Mucosa of gallbladder (tissue), 1 donor: ENCODE measurements around the gene RPTOR. TPM values are rescaled to one million over a fixed set of nuclear protein-coding genes. Genes with fewer than 3 reads are reported as not detected.

ENCODE experiments used
- DNase-seq: peaks from one replicate; pipeline ENCODE4 v3.0.0-alpha.2; 2020; ENCODE audit warnings: low spot score
- total RNA-seq: library from RNA; stranded (reverse); gene quantifications from one replicate; pipeline ENCODE4 v1.2.1, GENCODE V29; 2021
- donor health status: DM: no; HTN: no; CAD: no.

Gene RPTOR
- total RNA-seq, 1 donor from 2014 or later, result 37.5 TPM

DNA sequence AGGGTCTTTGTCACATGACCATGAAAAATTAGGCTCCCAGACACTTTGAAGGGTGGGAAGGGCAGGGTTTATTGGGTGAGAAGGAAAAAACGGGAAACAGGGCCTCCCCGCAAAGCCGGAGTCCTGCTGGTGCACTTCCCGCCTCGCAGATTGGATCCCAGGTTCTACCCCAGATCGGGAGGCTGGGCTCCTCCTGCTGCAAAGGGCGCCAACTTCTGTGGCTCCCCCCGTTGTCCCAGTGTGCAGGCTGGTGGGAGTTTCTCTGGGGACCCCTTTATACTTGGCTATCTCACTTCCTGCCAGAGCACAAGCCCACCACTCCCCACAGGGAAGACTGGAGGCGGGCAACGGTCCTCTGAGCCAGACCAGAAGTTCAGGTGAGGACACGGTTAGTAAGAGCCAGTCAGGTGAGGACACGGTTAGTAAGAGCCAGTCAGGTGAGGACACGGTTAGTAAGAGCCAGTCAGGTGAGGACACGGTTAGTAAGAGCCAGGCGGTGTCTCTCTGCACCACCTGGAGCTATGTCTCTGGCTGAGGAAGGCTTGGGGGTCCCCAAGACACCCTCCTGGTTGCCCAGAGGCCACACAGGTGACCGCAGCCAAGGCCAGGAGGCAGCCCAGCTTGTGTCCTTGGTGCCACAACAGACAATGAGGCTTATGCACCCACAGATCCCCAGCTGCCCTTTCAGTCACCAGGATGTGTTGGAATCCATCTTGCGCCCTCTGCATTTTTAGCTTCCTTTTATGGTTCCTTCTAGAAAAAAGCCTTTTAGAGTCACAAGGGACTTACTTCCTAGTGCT lies 398.9 kb downstream of the RPTOR start:
- DNase-seq, result no peak

- DNase-seq, result no peak
These were observed 399.7 kb downstream of the RPTOR start for GRCh38 chr17:80944326-80944725.

- DNase-seq, result no peak
These were observed 401.1 kb downstream of the RPTOR start for GRCh38 chr17:80945736-80946135.

GRCh38 chr17:80946449-80946848 lies 401.8 kb downstream of the RPTOR start:
- DNase-seq, result no peak

DNA sequence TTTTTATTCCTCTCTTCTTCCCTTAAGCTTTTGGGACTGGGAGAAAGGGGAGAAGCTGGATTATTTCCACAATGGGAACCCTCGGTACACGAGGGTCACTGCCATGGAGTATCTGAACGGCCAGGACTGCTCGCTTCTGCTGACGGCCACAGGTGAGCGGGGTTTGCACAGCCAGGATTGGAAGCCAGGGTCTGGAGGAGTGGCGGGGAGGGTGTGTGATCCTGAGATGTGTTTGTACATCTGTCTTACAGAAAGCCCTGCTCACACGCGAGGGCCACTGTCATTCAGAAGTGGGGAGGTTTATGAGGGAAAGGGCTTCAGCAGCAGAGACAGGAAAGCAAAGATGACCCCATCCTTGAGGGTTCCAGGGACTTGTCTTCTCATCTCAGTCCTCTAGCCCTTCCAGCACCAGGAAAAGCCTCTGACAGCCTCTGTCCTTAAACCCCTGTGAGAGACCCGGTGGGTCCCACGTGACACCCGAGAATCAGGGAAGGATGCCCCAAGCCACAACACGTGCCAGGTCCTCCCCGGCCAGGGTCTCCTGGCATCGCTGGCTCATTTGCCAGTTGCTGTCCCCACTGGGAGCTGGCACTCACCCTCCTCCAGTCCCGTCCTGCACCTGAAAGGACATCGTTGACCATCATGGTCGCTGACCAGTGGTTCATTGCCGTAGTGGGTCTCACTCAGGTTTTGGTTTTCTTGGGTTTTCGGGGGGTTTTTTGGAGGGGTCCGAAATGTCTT lies 402.7 kb downstream of the RPTOR start:
- DNase-seq, result no peak

DNA sequence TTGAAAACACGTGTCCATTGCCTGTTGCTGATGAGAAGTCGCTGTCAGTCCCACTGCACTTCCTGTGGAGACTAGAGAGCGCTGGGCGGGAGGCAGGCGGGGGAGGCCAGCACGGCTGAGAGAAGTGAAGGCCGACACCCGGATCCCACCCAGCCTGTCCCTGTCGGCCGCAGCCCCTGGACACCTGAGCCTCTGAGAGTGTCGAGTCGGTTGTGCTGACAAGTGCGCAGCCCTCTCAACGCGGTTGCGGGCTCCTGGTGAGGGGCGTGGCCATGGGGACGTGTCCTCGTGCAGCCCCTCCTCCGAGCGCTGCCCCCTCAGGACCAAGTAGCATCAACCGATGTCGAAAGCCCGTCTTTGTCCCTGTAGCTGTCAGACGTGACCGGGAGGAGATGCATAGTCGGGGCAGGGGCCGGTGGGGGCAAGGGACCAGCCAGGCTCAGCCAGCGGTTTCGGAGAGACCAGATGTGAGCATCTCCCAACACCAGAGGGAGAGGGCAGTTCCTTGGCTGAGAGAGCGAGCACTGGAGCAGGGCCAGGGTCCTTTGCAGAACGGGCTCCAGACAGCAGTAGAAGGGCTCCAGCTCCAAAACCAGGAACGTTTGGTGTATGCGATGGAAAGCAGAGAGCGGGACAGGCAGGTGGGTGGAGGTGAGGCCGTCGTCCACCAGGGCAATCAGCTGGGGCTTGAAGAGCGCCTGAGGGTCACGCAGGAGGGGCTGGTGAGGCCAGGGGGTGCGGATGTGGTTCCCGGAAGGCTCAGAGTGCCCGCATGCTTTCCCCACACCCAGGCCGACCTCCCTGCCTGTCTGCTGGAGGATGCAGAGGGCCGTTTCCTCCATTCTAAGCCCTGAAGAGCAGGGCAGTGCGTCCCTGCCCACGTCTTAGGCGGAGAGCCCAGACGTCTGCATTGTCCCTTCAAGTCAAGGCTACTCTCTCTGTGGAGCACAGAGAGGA lies 403.7 kb downstream of the RPTOR start:
- no peak for DNase-seq

GRCh38 chr17:80948976-80949450 lies 404.4 kb downstream of the RPTOR start:
- no peak for DNase-seq

DNA sequence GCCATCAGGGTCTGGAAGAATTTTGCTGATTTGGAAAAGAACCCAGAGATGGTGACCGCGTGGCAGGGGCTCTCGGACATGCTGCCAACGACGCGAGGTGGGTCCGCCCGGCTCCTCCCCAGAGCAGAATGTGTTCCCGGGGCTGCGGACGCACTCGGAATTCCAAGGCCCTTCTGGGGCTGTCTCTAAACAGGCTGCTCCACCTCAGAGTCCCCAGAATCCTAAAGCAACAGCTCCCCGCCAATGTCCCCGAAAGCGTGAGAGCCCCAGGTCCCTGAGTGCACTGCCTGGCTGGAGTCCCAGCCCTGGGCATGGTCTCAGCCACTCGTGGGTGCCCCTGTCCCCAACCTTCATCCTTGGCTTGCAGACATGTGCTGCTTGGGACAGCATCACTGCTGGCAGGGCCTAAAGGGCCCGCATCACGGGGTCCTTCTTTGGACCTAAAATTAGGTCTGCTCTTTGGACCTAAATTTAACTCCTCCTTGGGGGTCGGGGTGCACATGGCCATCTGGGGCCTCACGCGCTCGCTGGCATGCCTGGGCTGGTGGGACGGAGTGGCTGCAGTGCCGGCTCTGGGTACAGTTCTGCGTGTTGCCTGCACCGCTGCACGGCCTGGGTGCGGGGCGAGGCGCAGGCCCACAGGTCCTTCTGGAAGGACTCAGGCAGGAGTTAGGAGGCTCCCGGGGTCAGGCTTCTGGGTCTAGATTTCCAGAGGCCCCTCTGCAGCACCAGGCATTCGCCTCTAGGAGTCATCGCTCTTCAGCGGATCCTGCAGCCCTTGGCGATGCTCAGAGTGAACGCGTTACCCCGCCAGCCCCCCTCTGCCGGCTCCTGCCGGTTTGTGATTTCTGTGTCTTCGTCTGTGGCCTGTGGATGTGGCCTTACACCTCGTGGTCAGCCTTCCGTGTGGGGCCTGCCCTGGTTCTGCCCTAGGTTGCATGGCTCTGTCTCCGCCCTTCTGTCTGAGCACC lies 405.1 kb downstream of the RPTOR start:
- DNase-seq, result no peak

- no peak for DNase-seq
These were observed 406.0 kb downstream of the RPTOR start for GRCh38 chr17:80950466-80951120.

DNA sequence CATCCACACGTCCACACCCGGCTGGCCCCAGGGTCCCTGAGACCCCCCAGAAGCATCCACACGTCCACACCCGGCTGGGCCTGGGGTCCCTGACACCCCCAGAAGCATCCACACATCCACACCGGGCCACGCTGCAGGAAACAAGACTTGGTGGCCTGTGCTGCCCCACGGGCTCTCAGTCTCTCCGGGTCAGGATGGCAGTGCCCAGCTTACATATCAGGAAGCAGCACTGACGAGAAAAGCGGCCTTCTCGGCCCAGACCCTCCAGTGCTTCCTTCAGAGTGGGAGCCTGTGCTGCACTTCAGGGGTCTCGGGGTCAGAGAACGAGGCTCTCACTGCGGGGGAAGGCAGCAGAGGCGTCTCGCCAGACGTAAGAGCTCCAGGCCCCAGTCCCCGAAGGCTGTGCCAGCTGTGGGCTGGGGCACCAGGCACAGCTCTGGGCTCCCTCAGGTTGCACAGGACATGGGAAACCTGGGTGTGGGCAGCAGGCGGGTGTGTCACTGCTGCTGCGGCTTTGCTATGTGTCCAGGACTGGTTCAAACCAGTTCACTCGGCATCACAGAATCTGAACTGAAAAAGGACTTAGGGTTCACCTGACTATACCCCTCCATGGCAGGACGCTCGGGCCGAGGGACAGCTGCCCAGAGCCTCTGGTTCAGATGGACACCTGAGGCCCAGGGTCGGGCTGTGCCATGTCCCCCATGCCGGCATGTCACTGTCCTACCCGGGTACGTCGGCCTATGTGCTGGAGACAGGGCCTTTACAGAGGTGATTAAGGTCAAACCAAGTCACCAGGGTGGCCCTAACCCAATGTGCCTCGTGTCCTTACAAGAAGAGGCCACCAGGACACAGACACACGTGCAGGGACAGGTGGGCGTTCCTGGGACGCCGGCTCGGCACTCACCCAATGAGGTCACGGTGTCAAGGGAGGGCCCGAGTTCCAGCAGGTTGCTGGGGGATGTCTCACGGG lies 406.8 kb downstream of the RPTOR start:
- no peak for DNase-seq

DNA sequence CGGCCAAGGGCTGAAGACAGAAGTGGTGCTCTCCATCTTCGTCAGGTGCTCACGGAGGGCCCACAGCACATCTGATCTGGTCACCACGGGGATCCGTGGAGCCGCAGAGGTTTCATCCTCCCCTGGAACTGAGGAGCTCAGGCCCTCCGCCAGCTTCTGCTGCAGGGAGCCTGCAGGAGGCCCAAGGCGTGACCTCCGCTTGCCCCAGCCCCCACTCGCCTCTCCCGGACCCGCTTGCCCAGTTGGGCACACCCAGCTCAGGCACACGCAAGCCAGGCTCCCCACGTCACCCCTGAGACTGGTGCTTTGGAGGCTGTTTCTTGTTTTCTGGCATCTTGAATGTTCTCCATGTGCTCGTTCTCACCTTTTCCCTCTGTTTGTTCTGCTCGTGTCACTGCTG lies 407.7 kb downstream of the RPTOR start:
- no peak for DNase-seq

DNA sequence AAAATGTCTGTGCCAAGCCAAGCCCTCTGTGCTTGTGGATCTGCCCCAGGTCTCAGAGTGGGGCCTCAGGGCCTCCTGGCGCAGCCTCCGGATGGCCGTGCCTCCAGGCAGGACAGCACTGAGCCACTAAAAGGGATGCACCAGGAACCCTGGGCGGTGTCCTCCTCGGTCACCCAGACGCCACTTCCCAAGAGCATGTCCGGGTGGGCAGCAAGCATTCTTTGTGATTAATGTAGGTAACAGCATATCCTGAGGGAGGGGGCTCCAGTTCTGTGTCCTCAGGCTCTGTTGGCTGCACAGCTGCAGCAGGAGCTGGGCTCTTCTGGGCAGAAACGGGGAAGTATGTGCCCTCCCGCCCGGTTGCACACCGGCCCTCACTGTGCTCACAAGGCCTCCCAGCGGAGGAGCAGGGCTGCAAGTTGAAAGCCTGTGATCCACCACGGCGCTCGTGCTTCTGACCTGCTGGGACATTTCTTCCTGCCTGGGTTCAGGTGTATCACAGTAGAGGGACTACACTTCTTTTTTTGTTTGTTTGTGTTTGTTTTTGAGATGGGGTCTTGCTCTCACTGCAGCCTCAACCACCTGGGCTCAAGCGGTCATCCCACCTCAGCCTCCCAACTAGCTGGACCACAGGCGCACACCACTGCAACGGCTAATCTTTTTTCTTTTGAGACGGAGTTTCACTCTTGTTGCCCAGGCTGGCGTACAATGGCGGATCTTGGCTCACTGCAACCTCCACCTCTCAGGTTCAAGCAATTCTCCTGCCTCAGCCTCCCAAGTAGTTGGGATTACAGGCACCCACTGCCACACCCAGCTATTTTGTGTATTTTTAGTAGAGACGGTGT lies 409.1 kb downstream of the RPTOR start:
- no peak for DNase-seq

- no peak for DNase-seq
These were observed 410.4 kb downstream of the RPTOR start for GRCh38 chr17:80955078-80955477.

- DNase-seq, result no peak
These were observed 411.1 kb downstream of the RPTOR start for GRCh38 chr17:80955671-80956280.

GRCh38 chr17:80956321-80957190 lies 411.9 kb downstream of the RPTOR start:
- no peak for DNase-seq

GRCh38 chr17:80957461-80957941 lies 412.9 kb downstream of the RPTOR start:
- no peak for DNase-seq
